GM19351 (cell line): ENCODE data around the gene REXO1.

Experiments
- ATAC-seq: cut with Tn5 transposase; IDR thresholded peaks from one replicate; pipeline ENCODE4 v1.9.1; 2021; ENCODE audit warnings: mild to moderate bottlenecking, moderate library complexity; ENCODE audit not compliant: unreplicated experiment

Gene REXO1

GRCh38 chr19:1794424-1795172 lies 53.7 kb downstream of the REXO1 start:
- no peak for ATAC-seq

DNA sequence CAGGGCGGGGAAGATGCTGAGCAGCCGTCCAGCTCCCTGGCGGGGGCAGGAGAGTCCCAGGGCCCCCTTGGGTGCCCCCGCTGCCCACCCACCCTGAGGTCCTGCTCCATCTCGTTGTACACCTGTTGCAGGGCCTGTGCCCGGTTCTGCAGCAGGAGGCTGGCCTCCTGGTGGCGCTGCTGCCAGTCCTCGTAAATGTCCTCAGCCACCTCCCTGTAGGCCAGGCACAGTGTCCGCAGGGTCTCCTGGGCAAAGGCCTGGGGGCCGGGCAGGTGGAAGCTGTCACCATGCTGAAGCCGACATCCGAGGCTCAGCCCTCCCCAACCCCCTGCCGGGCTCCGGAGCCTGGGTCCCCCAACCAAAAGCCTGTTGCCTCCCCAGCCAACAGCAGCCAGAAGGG lies 56.4 kb downstream of the REXO1 start:
- ATAC-seq: no peak

DNA sequence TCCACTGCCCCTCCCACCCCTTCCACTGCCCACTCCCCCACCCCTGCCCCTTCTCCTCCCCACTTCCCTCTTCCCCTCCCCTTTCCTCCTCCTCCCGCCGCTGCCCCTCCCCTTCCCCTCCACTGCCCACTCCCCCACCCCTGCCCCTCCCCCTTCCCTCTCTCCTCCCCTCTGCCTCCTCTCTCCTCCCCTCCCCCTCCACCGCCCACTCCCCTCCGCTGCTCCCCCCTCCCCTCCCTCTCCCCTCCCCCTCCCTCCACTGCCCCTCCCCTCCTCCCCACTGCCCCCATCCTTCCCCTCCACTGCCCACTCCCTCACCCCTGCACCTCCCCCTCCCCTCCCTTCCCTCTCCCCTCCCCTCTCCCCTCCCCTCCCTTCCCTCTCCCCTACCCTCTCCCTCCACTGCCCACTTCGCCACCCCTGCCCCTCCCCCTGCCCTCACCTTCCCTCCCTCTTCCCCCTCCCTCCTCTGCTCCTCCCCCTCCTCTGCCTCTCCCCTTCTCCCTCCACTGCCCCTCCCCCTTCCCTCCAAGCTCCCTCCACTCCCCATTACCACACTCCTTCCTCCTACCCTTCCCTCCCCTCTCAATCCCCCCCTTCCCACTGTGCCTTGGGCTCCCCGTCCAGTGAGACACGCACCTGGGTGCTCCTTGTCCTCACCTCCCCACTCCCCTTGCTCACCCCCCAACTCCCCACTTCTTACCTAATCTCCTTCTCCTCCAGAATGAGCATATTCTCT lies 58.1 kb downstream of the REXO1 start:
- no peak for ATAC-seq

GRCh38 chr19:1789261-1790041 lies 58.8 kb downstream of the REXO1 start:
- no peak for ATAC-seq

- ATAC-seq: no peak
Observed at GRCh38 chr19:1787116-1787515, 61.2 kb downstream of the REXO1 start.

DNA sequence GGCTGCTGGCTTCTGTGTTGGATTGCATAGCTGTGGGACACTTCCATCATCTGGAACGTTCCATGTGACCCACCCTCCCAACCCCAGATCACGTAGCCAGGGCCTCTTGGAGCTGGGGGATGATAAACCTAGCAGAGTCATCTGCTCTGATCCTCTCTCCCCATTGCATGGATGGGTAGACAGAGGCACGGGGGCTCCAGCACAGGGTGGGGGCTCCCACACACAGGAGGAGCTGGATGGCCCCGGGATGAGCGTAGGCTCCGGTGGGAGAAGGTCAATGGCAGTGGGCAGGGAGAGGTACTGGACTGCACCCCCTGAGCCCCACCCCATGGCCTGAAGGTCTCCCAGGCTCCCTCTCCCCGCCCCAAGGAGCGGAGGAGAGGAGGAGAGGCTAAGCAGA lies 61.6 kb downstream of the REXO1 start:
- no peak for ATAC-seq

DNA sequence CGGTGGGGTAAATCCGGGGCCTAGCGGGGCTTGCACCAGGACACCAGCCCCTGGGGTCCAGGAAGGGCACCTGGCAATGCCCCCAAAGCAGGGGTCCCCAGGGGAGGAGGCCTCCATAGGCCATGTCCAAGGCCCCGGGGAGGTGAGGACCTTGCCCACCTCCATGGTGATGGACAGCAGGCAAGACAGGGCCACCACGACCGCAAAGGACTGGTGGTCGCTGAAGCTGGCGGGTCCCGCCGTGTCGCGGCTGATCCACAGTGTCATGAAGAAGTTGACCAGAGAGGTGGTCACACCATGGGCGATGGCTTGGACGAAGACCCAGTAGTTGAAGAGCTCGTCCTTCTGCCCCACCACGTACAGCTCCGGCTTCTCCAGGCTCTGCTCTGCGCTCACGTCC lies 63.0 kb downstream of the REXO1 start:
- ATAC-seq: no peak

DNA sequence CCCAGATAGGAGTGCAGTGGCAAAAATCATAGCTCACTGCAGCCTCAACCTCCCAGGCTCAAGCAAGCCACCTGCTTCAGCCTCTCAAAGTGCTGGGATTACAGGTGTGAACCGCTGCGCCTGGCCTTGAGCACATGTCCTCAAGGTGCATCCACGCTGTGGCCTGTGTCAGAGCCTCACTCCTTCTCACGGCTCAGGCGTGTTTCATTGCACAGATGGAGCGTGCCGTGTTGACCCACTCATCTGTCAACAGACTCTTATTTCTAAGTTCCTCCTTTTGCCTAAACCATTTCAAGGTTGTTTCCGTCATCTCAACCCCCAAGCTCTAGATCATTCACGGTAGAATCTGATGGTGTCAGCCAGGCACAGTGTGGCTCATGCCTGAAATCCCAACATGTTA lies 64.4 kb downstream of the REXO1 start:
- ATAC-seq: no peak

DNA sequence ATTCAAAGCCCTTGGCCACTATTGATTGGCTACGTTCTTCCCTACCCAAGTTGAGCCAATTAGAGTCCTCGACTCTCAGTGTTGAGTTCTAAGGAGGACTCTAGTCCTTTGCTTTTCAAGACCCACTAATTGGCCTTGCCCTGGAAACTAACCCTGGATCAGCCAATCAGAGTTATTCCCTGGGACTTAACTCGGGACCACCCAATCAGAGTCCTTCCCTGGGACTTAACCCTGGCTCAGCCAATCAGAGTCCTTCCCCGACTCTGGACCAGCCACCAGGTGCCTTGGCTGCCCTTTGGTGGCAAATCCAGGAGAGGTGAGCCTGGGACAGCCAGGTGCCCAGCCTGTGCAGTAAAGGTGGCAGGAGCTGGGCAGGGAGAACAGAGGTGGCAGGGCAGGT lies 64.9 kb downstream of the REXO1 start:
- ATAC-seq: no peak

DNA sequence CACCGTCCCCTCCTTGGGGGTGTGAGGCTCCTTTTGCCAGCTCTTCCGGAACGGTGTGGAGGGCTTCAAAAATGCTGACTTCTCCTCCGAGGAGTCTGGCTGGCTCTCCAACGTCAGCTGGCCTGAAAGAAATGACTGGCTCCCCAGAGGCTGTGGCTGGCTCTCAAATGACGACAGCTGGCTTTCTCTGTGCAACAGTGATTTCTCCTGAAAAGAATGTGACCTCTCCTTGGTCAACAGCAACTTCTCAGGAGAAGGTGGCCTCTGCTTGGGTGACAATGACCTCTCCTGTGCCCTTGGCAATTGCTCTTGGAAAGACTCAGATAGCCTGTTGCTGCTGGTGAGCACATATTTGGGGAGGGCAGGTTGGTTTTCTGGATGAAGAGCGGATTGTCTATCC lies 65.8 kb downstream of the REXO1 start:
- no peak for ATAC-seq

DNA sequence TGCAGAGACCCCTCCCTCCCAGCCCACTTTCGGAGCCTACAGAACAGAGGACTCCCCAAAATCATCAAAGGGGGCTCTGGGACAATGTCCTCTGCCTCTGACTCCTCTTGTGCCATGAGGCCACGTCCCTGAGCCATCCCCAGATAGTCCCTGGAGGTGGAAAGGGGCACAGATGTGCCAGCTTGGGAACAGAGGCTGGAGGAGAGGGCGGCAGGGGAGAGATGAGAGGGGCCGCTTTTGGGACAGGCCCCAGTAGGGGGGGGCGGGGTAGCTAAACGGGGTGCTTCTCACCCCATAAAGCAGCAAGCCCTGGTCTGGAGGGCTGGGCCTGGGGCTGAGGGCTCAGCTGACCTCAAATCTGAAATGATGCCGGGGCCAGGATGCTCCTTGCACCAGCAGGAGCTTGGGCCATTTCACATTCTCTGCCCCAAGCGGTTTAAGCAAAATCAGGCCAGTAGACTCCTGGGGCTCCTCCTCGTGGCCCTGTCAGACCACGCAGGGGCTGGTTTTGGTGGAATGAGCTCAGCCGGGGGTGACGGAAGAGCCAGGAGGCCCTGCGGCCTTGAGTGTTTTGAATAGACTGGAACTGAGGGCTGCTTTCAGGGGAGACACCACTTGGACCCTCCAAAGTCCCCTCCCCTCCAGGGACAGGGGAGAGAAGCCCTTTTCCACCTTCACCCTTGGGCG lies 67.9 kb downstream of the REXO1 start:
- no peak for ATAC-seq

GRCh38 chr19:1779574-1779973 lies 68.7 kb downstream of the REXO1 start:
- no peak for ATAC-seq

DNA sequence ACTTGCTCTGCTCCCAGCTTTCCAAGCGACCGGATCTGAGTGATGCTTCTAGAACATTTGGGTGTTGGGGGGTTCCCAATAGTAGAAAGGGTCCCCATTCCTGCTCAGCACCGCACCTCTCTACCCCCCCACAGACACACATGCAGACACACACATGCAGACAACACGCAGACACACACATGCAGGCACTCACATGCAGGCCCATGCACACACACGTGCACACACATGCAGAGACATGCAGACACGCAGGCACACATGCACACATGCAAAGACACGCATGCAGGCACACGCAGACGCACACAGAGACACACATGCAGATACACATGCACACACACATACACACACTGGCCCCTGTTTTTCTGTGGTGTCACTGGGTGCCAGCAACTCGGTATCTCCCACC lies 71.1 kb downstream of the REXO1 start:
- ATAC-seq: no peak

DNA sequence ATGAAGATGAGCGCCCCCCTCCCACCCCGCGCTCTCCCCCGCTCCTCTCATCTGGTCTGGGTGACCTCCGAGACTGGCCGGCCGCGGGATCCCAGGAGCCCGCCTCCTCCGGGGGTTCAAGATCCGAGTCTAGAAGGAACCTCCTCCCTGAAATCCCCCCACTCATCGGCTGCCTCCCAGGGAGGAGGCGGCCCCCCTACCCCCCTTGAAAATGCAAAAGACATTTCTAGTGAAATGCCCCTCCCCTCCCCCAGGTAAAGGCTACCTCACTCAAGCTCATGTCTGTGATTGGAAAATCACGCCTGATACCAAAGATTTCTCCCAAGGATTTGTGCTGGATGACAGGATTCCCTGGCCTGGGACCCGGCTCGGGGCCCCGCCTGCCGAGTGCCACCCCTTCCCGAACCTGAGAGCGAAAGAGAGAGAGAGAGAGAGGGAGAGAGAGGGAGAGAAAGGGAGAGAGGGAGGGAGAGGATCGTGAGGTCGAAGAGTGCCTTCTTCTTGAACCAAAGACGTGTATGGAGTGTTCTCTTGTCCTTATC lies 71.6 kb downstream of the REXO1 start:
- no peak for ATAC-seq

GRCh38 chr19:1775951-1776605 lies 72.2 kb downstream of the REXO1 start:
- no peak for ATAC-seq

GRCh38 chr19:1774989-1775772 lies 73.1 kb downstream of the REXO1 start:
- ATAC-seq: no peak

DNA sequence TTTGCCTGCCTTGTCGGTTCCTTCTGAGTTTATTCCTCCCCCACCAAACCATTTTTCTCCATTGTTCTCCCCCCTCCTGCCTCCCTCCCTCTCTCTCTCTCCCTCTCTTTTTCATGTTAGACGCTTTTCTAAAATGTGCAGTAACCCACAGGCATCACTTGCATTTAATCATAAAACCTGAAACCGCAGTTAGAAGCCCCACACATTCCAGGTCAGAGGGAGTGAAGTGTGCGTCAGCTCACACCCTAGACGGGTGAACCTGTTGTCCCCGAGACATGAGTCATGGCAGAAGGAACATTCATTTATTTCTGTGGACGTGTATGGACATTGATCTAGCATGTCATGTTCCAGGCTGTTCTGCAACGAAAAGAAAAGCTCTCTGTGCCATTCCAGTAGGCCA lies 75.1 kb downstream of the REXO1 start:
- ATAC-seq: no peak

DNA sequence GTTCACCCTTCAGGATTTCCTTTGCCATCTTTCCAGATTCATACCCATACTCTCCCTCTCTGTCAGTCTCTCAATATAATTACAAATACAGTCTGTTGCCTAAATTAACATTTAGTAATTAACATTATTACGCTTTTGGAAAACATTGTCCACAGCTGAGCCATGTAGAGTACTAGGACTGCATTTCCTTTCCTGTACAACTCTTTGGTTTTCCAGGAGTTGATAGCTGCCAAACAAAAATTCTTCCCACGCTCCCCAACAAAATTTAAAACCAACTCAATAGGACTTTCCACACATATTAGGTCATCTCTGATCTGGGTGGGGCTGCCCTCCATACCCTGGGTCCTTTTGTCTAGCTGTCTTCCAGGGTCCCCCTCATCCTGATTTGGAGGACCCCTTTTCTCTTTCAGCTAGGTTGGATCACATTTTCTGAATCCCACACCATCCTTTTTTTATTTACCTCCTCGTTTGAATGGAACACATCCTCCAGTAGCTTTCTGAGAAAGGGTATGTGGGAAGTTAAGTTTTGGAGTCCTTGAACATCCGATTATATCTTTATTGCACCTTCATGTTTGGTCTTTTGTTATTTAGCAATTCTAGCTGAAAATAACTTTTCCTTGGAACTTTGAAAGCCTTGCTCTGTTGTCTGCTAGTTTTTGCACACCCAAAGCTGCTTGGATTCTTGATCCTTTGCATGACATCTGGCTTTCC lies 77.3 kb downstream of the REXO1 start:
- ATAC-seq: no peak

DNA sequence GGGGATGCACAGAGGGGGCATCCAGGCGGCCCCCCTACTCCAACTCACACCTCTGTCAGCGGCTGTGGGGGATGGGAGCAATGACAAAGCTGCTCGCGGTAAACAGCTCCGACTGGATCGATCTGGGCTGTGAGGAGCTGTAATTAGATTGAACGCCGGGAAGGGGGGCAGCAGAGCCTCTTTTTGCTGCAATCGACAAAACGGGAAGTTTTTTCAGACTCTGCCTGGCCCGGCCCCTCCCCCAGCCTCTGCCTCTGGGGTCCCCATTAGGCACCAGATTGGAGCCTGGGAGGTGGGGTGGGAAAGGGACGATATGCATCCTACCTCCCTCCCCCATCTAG lies 78.7 kb downstream of the REXO1 start:
- ATAC-seq: no peak
